ENCODE measurements around the gene KLHL28. TPM values are rescaled to one million over a fixed set of nuclear protein-coding genes. Genes with fewer than 3 reads are reported as not detected.

The KLHL28 gene
- total and polyA plus RNA-seq, 10 of the 15 experiments (the other 5 are each of a cell fraction or from before 2014, with no cell fraction given) = 2.7 to 9.8 (median 6.2) TPM

DNA sequence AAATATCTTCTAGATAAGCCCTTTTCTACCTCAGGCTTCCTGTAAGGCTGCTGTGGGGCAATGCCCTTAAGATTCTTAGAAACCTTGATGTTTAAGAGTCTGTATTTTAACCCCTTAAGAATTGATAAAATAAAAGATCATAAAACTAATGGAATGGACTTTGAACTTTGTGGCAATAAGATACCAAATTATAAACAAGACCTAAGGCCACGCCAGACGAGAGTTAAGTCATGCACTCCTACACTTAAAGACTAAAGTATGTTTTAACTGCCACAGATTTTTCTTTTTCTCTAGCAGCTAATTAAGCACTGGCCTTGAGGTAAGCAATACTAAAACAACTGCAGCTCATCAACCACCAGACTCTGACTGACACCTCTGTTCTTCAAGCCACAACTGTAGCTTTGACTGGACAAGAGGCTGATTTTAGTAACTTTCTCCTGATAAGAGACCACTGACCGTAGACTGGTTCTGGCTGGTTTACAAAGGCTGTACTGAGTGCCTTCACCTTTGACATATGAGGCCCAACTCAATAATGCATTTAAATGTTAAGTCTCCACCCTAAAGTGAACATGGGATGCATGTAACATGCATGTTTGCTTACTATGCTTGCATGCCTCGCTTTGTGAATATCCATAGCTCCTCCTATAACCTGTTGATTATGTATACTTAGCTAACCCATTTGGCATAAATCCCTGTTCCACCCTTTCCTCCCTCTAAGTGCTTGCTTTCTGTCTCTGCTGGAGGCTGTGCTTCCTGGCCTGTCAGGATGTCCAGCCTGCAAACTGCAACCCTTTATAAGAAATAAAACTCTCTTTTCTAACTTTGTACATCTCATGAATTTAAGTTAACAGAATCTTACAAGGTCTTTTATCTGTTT lies 71.9 kb downstream of the KLHL28 start:
- no peak overlapping the region for H3K4me3 ChIP-seq
- no peaks in the 10 kb centered on the region for H3K4me1 ChIP-seq (ENCODE audit: control insufficient read depth, insufficient read depth, low read length)
- no peaks in the 10 kb centered on the region; the same call in 2 of the 3 replicates for H3K9me3 ChIP-seq (replicated peaks; ENCODE audit: control insufficient read depth, insufficient read depth, low read length)
- no peak overlapping the region for H3K27ac ChIP-seq (ENCODE audit: control insufficient read depth, insufficient read depth)
- no peaks in the 10 kb centered on the region for H3K27me3 ChIP-seq (replicated peaks in 1 of 2; ENCODE audit: control insufficient read depth in 2 of 2, insufficient read depth in 2 of 2, low read length in 1 of 2)
- RAD21 ChIA-PET (ENCODE audit: unreplicated experiment) = no interaction called here
- CTCF ChIA-PET = no interaction called here
- H3K9ac ChIP-seq (ENCODE audit: control insufficient read depth, insufficient read depth, low read length) = no peak overlapping the region
- DNase-seq (ENCODE audit: low read depth, low spot score) (no peak), ATAC-seq (peak; percentile 50), FAIRE-seq (no peak)
- no TSS peak for BruUV-seq (replicated peaks)
- H3K79me2 ChIP-seq (ENCODE audit: control insufficient read depth, insufficient read depth, low read length) = no peaks in the 10 kb centered on the region
- H3K36me3 ChIP-seq (ENCODE audit: control insufficient read depth in 2 of 2, insufficient read depth in 2 of 2, low read length in 1 of 2) = no peaks in the 10 kb centered on the region
- no peak overlapping the region for H2AFZ ChIP-seq (ENCODE audit: control insufficient read depth, low read depth, low read length)
- POLR2A ChIA-PET = no interaction called here
- SMC1A ChIA-PET (ENCODE audit: uncharacterized antibody, unreplicated experiment) = no interaction called here
- WGBS (ENCODE audit: insufficient coverage, insufficient replicate concordance, low lambda C conversion rate, missing lambda C conversion rate) = 58% methylated on average over 4 of the region's 4 CpGs
- in situ Hi-C loops (cut with MboI) = no loop called here
- intact Hi-C loops (cut with micrococcal nuclease; ENCODE audit: unreplicated experiment) = no loop called here
- H3K4me2 ChIP-seq (ENCODE audit: control insufficient read depth, insufficient read depth) = no peak overlapping the region
- H4K20me1 ChIP-seq (ENCODE audit: control insufficient read depth, insufficient read depth) = no peaks in the 10 kb centered on the region
- TF ChIP-seq NFIC (IDR thresholded peaks at IDR 0.05; ENCODE audit: low read depth, low read length) (no peak), FOXK2 (IDR thresholded peaks at IDR 0.05) (no peak), NR2F1 (conservative IDR thresholded peaks at IDR 0.05) (peak; percentile 49; the same call in 1 of the 2 replicates), BMI1 (IDR thresholded peaks at IDR 0.05; ENCODE audit: borderline replicate concordance) (no peak), MTA2 (IDR thresholded peaks at IDR 0.05; ENCODE audit: low read depth) (peak; percentile 30; the same call in 1 of the 2 replicates), EP300 (IDR thresholded peaks at IDR 0.05; ENCODE audit: borderline replicate concordance in 1 of 2, control insufficient read depth in 1 of 2, low read depth in 2 of 2, low read length in 2 of 2) (no peak), STAT3 (IDR thresholded peaks at IDR 0.05; ENCODE audit: low read depth, low read length) (no peak), ZNF622 (IDR thresholded peaks at IDR 0.05) (no peak), SREBF1 (IDR thresholded peaks at IDR 0.05; ENCODE audit: low read length) (no peak), RELA (IDR thresholded peaks at IDR 0.05; ENCODE audit: borderline replicate concordance, partially characterized antibody) (no peak), YBX1 (IDR thresholded peaks at IDR 0.05) (no peak), POLR2AphosphoS2 (IDR thresholded peaks at IDR 0.05; ENCODE audit: low read depth, low read length) (no peak), MEF2B (IDR thresholded peaks at IDR 0.05; ENCODE audit: partially characterized antibody, poor library complexity, severe bottlenecking) (no peak)
- TF ChIP-seq, protein P1, sequence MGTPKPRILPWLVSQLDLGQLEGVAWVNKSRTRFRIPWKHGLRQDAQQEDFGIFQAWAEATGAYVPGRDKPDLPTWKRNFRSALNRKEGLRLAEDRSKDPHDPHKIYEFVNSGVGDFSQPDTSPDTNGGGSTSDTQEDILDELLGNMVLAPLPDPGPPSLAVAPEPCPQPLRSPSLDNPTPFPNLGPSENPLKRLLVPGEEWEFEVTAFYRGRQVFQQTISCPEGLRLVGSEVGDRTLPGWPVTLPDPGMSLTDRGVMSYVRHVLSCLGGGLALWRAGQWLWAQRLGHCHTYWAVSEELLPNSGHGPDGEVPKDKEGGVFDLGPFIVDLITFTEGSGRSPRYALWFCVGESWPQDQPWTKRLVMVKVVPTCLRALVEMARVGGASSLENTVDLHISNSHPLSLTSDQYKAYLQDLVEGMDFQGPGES (IDR thresholded peaks at IDR 0.05) = no peak
- TF ChIP-seq, protein P2, sequence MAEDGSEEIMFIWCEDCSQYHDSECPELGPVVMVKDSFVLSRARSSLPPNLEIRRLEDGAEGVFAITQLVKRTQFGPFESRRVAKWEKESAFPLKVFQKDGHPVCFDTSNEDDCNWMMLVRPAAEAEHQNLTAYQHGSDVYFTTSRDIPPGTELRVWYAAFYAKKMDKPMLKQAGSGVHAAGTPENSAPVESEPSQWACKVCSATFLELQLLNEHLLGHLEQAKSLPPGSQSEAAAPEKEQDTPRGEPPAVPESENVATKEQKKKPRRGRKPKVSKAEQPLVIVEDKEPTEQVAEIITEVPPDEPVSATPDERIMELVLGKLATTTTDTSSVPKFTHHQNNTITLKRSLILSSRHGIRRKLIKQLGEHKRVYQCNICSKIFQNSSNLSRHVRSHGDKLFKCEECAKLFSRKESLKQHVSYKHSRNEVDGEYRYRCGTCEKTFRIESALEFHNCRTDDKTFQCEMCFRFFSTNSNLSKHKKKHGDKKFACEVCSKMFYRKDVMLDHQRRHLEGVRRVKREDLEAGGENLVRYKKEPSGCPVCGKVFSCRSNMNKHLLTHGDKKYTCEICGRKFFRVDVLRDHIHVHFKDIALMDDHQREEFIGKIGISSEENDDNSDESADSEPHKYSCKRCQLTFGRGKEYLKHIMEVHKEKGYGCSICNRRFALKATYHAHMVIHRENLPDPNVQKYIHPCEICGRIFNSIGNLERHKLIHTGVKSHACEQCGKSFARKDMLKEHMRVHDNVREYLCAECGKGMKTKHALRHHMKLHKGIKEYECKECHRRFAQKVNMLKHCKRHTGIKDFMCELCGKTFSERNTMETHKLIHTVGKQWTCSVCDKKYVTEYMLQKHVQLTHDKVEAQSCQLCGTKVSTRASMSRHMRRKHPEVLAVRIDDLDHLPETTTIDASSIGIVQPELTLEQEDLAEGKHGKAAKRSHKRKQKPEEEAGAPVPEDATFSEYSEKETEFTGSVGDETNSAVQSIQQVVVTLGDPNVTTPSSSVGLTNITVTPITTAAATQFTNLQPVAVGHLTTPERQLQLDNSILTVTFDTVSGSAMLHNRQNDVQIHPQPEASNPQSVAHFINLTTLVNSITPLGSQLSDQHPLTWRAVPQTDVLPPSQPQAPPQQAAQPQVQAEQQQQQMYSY (CRISPR knock-in tag; IDR thresholded peaks at IDR 0.05) = no peak

Data from GM12878 (cell line).